C4-2B (cell line): ENCODE results near the gene STX8.

ENCODE experiments used
- ZFX ChIP-seq: fragments of 450-650 bp; IDR thresholded peaks from 2 replicates; pipeline ENCODE4 v1.6.1; 2017
- TF ChIP-seq, protein P1 (sequence below): fragments of 450-650 bp; conservative IDR thresholded peaks from 2 replicates; pipeline ENCODE4 v1.5.1; 2017; ENCODE audit warnings: mild to moderate bottlenecking

DNA sequence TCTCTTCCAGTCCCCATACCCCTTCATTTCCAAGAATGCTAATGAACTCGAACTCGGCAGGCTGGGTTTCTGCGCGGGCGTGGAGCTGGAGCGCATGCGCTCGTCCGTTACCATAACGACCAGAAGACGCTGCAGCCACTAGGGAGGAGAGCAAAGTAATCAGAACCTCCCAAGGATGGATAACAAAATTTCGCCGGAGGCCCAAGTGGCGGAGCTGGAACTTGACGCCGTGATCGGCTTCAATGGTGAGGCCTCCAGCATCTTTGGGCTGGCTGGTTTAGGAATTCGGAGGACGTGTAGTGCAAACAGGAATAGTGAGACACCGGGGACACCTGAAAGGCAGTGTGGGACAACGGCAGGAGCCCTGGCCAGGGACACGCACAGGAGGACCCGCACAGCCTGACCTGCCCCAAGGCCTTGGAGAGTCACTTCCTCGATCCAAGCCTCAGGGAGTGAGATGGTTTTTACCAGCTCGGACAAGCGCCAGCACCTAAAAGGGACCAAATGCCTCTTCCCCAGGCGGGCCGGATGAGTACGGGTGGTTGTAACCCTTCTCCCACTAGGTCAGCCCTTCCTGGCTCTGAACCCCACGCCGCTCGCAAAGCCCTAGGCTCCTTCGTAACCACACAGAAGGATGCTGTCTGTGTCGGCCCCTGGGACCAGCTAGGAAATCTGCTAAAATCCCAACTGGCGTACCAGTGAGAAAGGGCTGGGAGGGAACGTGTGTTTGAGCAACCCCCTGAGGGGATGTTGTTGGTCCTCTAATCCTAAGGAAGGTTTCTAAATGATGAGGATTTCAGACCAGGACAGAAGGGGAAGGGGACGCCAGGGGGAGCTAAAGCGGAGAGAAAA lies 1.1 kb upstream of the STX8 start, which contains the start of gene CFAP52:
- TF ChIP-seq, protein P1, sequence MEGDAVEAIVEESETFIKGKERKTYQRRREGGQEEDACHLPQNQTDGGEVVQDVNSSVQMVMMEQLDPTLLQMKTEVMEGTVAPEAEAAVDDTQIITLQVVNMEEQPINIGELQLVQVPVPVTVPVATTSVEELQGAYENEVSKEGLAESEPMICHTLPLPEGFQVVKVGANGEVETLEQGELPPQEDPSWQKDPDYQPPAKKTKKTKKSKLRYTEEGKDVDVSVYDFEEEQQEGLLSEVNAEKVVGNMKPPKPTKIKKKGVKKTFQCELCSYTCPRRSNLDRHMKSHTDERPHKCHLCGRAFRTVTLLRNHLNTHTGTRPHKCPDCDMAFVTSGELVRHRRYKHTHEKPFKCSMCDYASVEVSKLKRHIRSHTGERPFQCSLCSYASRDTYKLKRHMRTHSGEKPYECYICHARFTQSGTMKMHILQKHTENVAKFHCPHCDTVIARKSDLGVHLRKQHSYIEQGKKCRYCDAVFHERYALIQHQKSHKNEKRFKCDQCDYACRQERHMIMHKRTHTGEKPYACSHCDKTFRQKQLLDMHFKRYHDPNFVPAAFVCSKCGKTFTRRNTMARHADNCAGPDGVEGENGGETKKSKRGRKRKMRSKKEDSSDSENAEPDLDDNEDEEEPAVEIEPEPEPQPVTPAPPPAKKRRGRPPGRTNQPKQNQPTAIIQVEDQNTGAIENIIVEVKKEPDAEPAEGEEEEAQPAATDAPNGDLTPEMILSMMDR: peak; percentile 84
- no peak for TF ChIP-seq ZFX
